Upper lobe of left lung (tissue), 4 donors: Measurements from ENCODE around the gene PUDP.

Source experiments
- EP300 ChIP-seq, 4 donors: sonication (generic); formaldehyde crosslinking; IDR thresholded peaks; one replicate each; pipeline ENCODE4 v1.5.1; 2017; ENCODE audit warnings: antibody characterized with exemption in 4 of 4, control low read depth in 2 of 4
- POLR2AphosphoS5 ChIP-seq, 2 donors: sonication (generic); formaldehyde crosslinking; IDR thresholded peaks; one replicate each; pipeline ENCODE4 v1.5.1; 2017; ENCODE audit warnings: antibody characterized with exemption in 2 of 2
- TF ChIP-seq, protein P1 (sequence below), 6 experiments: fragments of 450-650 bp in 4 of 6; fragments of 200-600 bp in 2 of 6; sonication (generic) in 2 of 6; IDR thresholded peaks; one replicate each; pipeline ENCODE4 v1.5.1; 2016 to 2019; ENCODE audit warnings: antibody characterized with exemption in 6 of 6

DNA sequence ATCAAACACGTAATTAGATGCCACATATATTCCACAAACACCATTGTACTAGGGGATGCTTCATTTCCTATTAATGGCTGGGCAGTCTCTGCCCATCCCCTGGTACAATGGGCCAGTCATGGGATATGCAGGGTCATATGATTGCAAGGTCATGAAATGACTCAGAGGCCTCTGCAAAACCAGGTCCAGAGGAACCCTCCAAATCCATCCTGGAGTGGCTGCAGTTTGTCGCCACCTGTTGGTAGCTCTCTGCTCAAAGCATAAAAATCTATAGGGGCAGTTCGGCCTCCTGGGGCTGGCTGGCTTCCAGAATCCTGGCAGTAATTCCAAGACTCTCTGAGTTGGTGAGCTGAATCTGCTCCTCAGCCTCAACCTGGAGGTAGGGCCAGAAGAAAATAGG is 22.9 kb upstream of the PUDP start:
- TF ChIP-seq, protein P1, sequence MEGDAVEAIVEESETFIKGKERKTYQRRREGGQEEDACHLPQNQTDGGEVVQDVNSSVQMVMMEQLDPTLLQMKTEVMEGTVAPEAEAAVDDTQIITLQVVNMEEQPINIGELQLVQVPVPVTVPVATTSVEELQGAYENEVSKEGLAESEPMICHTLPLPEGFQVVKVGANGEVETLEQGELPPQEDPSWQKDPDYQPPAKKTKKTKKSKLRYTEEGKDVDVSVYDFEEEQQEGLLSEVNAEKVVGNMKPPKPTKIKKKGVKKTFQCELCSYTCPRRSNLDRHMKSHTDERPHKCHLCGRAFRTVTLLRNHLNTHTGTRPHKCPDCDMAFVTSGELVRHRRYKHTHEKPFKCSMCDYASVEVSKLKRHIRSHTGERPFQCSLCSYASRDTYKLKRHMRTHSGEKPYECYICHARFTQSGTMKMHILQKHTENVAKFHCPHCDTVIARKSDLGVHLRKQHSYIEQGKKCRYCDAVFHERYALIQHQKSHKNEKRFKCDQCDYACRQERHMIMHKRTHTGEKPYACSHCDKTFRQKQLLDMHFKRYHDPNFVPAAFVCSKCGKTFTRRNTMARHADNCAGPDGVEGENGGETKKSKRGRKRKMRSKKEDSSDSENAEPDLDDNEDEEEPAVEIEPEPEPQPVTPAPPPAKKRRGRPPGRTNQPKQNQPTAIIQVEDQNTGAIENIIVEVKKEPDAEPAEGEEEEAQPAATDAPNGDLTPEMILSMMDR (IDR thresholded peaks at IDR 0.05): peak in 3 of 6 experiments; percentile 14 to 21 (median 21)
- TF ChIP-seq POLR2AphosphoS5 (IDR thresholded peaks at IDR 0.05) (no peak), EP300 (IDR thresholded peaks at IDR 0.05) (no peak)
